Stimulated activated effector memory CD8-positive, alpha-beta T cell treated with anti-CD3 and anti-CD28 coated beads, Interleukin-12 subunit alpha, Interleukin-12 subunit beta, amount 100 ng/mL, for 72 hours (primary cell): ENCODE data around the gene BBS10.
"Not testable (repeated sequence)": the region's sequence is repeated elsewhere in the genome, so short reads cannot be mapped to it uniquely, and the experiment has no call there.

Experiments
- ATAC-seq: fragments of 150-1000 bp; cut with Tn5 transposase; 2 replicates; pipeline ENCODE4 v1.10.0; 2021
- DNase-seq, 2 donors: peaks; one replicate each; pipeline ENCODE4 v3.0.0; 2021 to 2022; ENCODE audit warnings: low spot score in 2 of 2
- H3K27ac Mint-ChIP-seq: one replicate; pipeline ENCODE4 v1.8.0; 2022; ENCODE audit warnings: mild to moderate bottlenecking, mixed read lengths
- H3K36me3 Mint-ChIP-seq: one replicate; pipeline ENCODE4 v1.8.0; 2022; ENCODE audit warnings: mild to moderate bottlenecking, mixed read lengths
- H3K4me1 Mint-ChIP-seq: one replicate; pipeline ENCODE4 v1.8.0; 2022; ENCODE audit warnings: mixed read lengths
- H3K4me3 Mint-ChIP-seq: one replicate; pipeline ENCODE4 v1.8.0; 2022; ENCODE audit warnings: mild to moderate bottlenecking, mixed read lengths
- H3K9me3 Mint-ChIP-seq: one replicate; pipeline ENCODE4 v1.8.0; 2022; ENCODE audit warnings: mixed read lengths

The BBS10 gene

GRCh38 chr12:76348079-76348901 lies at the start of gene BBS10:
BBS10 (minus strand) TSS chr12:76348415; CDS start chr12:76348358, 57 bp downstream.
- H3K4me1 Mint-ChIP-seq, result peaks cover 19% of the 10 kb centered on the region
- H3K27ac Mint-ChIP-seq, result peak within 1 kb of the TSS; percentile 93
- no peaks in the 10 kb centered on the region for H3K9me3 Mint-ChIP-seq
- DNase-seq (peak; percentile 68 to 90), ATAC-seq (peak; percentile 94)
- H3K4me3 Mint-ChIP-seq, result peak within 1 kb of the TSS; percentile 88
- peaks cover 7% of the 10 kb centered on the region for H3K36me3 Mint-ChIP-seq

- Mint-ChIP-seq H3K27ac (peak overlapping the region; percentile 17), H3K4me1 (no peaks in the 10 kb centered on the region), H3K4me3 (no peak overlapping the region), H3K36me3 (peaks cover 86% of the 10 kb centered on the region), H3K9me3 (no peaks in the 10 kb centered on the region)
- ATAC-seq (no peak), DNase-seq (no peak)
Observed at GRCh38 chr12:76391461-76391860, 43.2 kb upstream of the BBS10 start.

- Mint-ChIP-seq H3K36me3 (peaks cover 99% of the 10 kb centered on the region), H3K4me1 (no peaks in the 10 kb centered on the region), H3K27ac (no peak overlapping the region), H3K4me3 (no peak overlapping the region), H3K9me3 (no peaks in the 10 kb centered on the region)
- ATAC-seq (no peak), DNase-seq (no peak)
Observed at GRCh38 chr12:76387614-76388013, 39.4 kb upstream of the BBS10 start.

- ATAC-seq, result no peak
Observed at GRCh38 chr12:76384560-76384959, 36.3 kb upstream of the BBS10 start.

GRCh38 chr12:76383988-76384387 lies 35.8 kb upstream of the BBS10 start:
- H3K4me1 Mint-ChIP-seq, result no peaks in the 10 kb centered on the region
- no peak overlapping the region for H3K4me3 Mint-ChIP-seq
- no peak for ATAC-seq
- peaks cover 81% of the 10 kb centered on the region for H3K36me3 Mint-ChIP-seq
- H3K27ac Mint-ChIP-seq, result no peak overlapping the region
- DNase-seq, result no peak
- no peaks in the 10 kb centered on the region for H3K9me3 Mint-ChIP-seq

More at GRCh38 chr12:76384560-76384959, 36.3 kb upstream of the BBS10 start:
- Mint-ChIP-seq H3K27ac (no peak overlapping the region), H3K9me3 (no peaks in the 10 kb centered on the region), H3K4me1 (no peaks in the 10 kb centered on the region), H3K4me3 (no peak overlapping the region), H3K36me3 (peaks cover 81% of the 10 kb centered on the region)
- DNase-seq, result no peak

- ATAC-seq (no peak), DNase-seq (no peak)
- Mint-ChIP-seq H3K9me3 (no peaks in the 10 kb centered on the region), H3K27ac (no peak overlapping the region), H3K4me3 (no peak overlapping the region), H3K36me3 (peaks cover 81% of the 10 kb centered on the region), H3K4me1 (no peaks in the 10 kb centered on the region)
Observed at GRCh38 chr12:76379261-76379660, 31.0 kb upstream of the BBS10 start.

GRCh38 chr12:76376876-76377275 lies 28.7 kb upstream of the BBS10 start:
- H3K4me1 Mint-ChIP-seq, H3K9me3 Mint-ChIP-seq, DNase-seq, ATAC-seq, H3K4me3 Mint-ChIP-seq, H3K27ac Mint-ChIP-seq: not testable (repeated sequence)
- peaks cover 78% of the 10 kb centered on the region for H3K36me3 Mint-ChIP-seq

- peaks cover 78% of the 10 kb centered on the region for H3K36me3 Mint-ChIP-seq
- no peaks in the 10 kb centered on the region for H3K4me1 Mint-ChIP-seq
- no peak overlapping the region for H3K27ac Mint-ChIP-seq
- DNase-seq, result no peak
- ATAC-seq, result no peak
- no peak overlapping the region for H3K4me3 Mint-ChIP-seq
- H3K9me3 Mint-ChIP-seq, result no peaks in the 10 kb centered on the region
Observed at GRCh38 chr12:76375939-76376338, 27.7 kb upstream of the BBS10 start.

GRCh38 chr12:76375470-76375869 lies 27.3 kb upstream of the BBS10 start:
- peaks cover 79% of the 10 kb centered on the region for H3K36me3 Mint-ChIP-seq
- no peaks in the 10 kb centered on the region for H3K9me3 Mint-ChIP-seq
- DNase-seq, result no peak
- no peak overlapping the region for H3K27ac Mint-ChIP-seq
- ATAC-seq, result peak; percentile 79
- no peak overlapping the region for H3K4me3 Mint-ChIP-seq
- no peaks in the 10 kb centered on the region for H3K4me1 Mint-ChIP-seq

GRCh38 chr12:76374386-76375020 lies 26.3 kb upstream of the BBS10 start:
- H3K4me1 Mint-ChIP-seq, result no peaks in the 10 kb centered on the region
- H3K36me3 Mint-ChIP-seq, result peaks cover 84% of the 10 kb centered on the region
- peak overlapping the region; percentile 41 for H3K27ac Mint-ChIP-seq
- H3K9me3 Mint-ChIP-seq, result no peaks in the 10 kb centered on the region
- H3K4me3 Mint-ChIP-seq, result no peak overlapping the region
- DNase-seq (no peak), ATAC-seq (peak; percentile 71)

- Mint-ChIP-seq H3K4me3 (no peak overlapping the region), H3K36me3 (peaks cover 60% of the 10 kb centered on the region), H3K27ac (no peak overlapping the region), H3K4me1 (no peaks in the 10 kb centered on the region), H3K9me3 (no peaks in the 10 kb centered on the region)
- DNase-seq, result no peak
- ATAC-seq, result no peak
Observed at GRCh38 chr12:76368230-76368629, 20.0 kb upstream of the BBS10 start.

GRCh38 chr12:76366163-76366562 lies 17.9 kb upstream of the BBS10 start:
- Mint-ChIP-seq H3K9me3 (no peaks in the 10 kb centered on the region), H3K4me3 (no peak overlapping the region), H3K4me1 (no peaks in the 10 kb centered on the region), H3K36me3 (peaks cover 59% of the 10 kb centered on the region), H3K27ac (no peak overlapping the region)
- DNase-seq (no peak), ATAC-seq (peak; percentile 57)

- ATAC-seq, DNase-seq: not testable (repeated sequence)
Observed at GRCh38 chr12:76364131-76364530, 15.9 kb upstream of the BBS10 start.

GRCh38 chr12:76360316-76360715 lies 12.1 kb upstream of the BBS10 start:
- no peak overlapping the region for H3K27ac Mint-ChIP-seq
- no peak overlapping the region for H3K4me3 Mint-ChIP-seq
- no peaks in the 10 kb centered on the region for H3K4me1 Mint-ChIP-seq
- peaks cover 55% of the 10 kb centered on the region for H3K36me3 Mint-ChIP-seq
- H3K9me3 Mint-ChIP-seq, result no peaks in the 10 kb centered on the region
- ATAC-seq (no peak), DNase-seq (no peak)

More at GRCh38 chr12:76364131-76364530, 15.9 kb upstream of the BBS10 start:
- H3K36me3 Mint-ChIP-seq, result peaks cover 48% of the 10 kb centered on the region
- not testable (repeated sequence) for H3K27ac Mint-ChIP-seq, H3K4me3 Mint-ChIP-seq, H3K9me3 Mint-ChIP-seq, H3K4me1 Mint-ChIP-seq

GRCh38 chr12:76356071-76356470 lies 7.9 kb upstream of the BBS10 start:
- H3K27ac Mint-ChIP-seq, result no peak overlapping the region
- ATAC-seq (no peak), DNase-seq (no peak)
- peaks cover 41% of the 10 kb centered on the region for H3K36me3 Mint-ChIP-seq
- no peaks in the 10 kb centered on the region for H3K4me1 Mint-ChIP-seq
- no peaks in the 10 kb centered on the region for H3K9me3 Mint-ChIP-seq
- no peak overlapping the region for H3K4me3 Mint-ChIP-seq
